GM12878 (cell line): ENCODE measurements around the gene CELF6. TPM values are rescaled to one million over a fixed set of nuclear protein-coding genes. Genes with fewer than 3 reads are reported as not detected.

Experiments
- ATAC-seq: fragments of 200-7000 bp; cut with Tn5 transposase; 3 replicates; pipeline ENCODE4 v1.9.1; 2020; ENCODE audit warnings: mild to moderate bottlenecking, moderate library complexity
- BruUV-seq: library from RNA; stranded (reverse); fragments of 400-500 nt; replicated peaks from 2 replicates; lab custom pipeline; 2021; lab: Mats Ljungman, UMichigan
- CTCF ChIA-PET: fragments of 300-600 bp; sonication (Branson Sonifier 250); formaldehyde crosslinking; extraction: SDS; loops from one replicate; lab custom pipeline; 2021; ENCODE audit warnings: inconsistent platforms; lab: Yijun Ruan, JAX
- POLR2A ChIA-PET: fragments of 350-600 bp; formaldehyde crosslinking; extraction: SDS; loops from one replicate; lab custom pipeline; 2021; ENCODE audit warnings: inconsistent platforms; lab: Charles Lee
- RAD21 ChIA-PET: fragments of 300-600 bp; sonication (Branson Sonifier 250); formaldehyde crosslinking; loops from one replicate; lab custom pipeline; 2023; ENCODE audit warnings: antibody characterized with exemption; ENCODE audit not compliant: unreplicated experiment; lab: Charles Lee
- SMC1A ChIA-PET: fragments of 300-600 bp; sonication (Branson Sonifier 250); formaldehyde crosslinking; loops from one replicate; lab custom pipeline; 2023; ENCODE audit not compliant: unreplicated experiment, uncharacterized antibody; lab: Charles Lee
- DNase-seq: peaks from one replicate; pipeline ENCODE4 v3.0.0-alpha.2; 2011; ENCODE audit warnings: low read depth, low spot score
- FAIRE-seq: peaks from 3 replicates; lab custom pipeline; 2011; peaks lifted over from hg19 to GRCh38; lab: Jason Lieb, UNC
- H2AFZ ChIP-seq: 2 replicates; pipeline ENCODE4 v1.6.0; 2011; ENCODE audit warnings: low read depth, low read length, control low read depth; ENCODE audit not compliant: control insufficient read depth
- H3K27ac ChIP-seq: 2 replicates; pipeline ENCODE4 v1.5.1; 2011; ENCODE audit warnings: control low read depth; ENCODE audit not compliant: control insufficient read depth, insufficient read depth
- H3K27me3 ChIP-seq, 2 experiments: replicated peaks in 1 of 2; 2 replicates each; pipeline versions ENCODE4 v1.6.0 to v1.6.1; 2011; ENCODE audit warnings: low read length in 1 of 2; ENCODE audit not compliant: control insufficient read depth in 2 of 2, insufficient read depth in 2 of 2
- H3K36me3 ChIP-seq, 2 experiments: 2 replicates each; pipeline ENCODE4 v1.5.1; 2011; ENCODE audit warnings: low read length in 1 of 2; ENCODE audit not compliant: control insufficient read depth in 2 of 2, insufficient read depth in 2 of 2
- H3K4me1 ChIP-seq: 2 replicates; pipeline ENCODE4 v1.6.1; 2011; ENCODE audit warnings: mild to moderate bottlenecking, low read length, moderate library complexity, mixed read lengths; ENCODE audit not compliant: control insufficient read depth, insufficient read depth
- H3K4me2 ChIP-seq: 2 replicates; pipeline ENCODE4 v1.6.0; 2011; ENCODE audit warnings: control low read depth; ENCODE audit not compliant: control insufficient read depth, insufficient read depth
- H3K4me3 ChIP-seq: fragments of 200-600 bp; sonication (generic); 2 replicates; pipeline ENCODE4 v1.5.1; 2016
- H3K79me2 ChIP-seq: 2 replicates; pipeline ENCODE4 v1.6.0; 2011; ENCODE audit warnings: low read length; ENCODE audit not compliant: control insufficient read depth, insufficient read depth
- H3K9ac ChIP-seq: 2 replicates; pipeline ENCODE4 v1.8.0; 2011; ENCODE audit warnings: low read length, control low read depth, mixed read lengths; ENCODE audit not compliant: control insufficient read depth, insufficient read depth
- H3K9me3 ChIP-seq: replicated peaks from 3 replicates; pipeline ENCODE4 v1.5.1; 2011; ENCODE audit warnings: mild to moderate bottlenecking, low read length; ENCODE audit not compliant: control insufficient read depth, insufficient read depth
- H4K20me1 ChIP-seq: 2 replicates; pipeline ENCODE4 v1.6.0; 2011; ENCODE audit not compliant: control insufficient read depth, insufficient read depth
- CHD2 ChIP-seq: IDR thresholded peaks from 2 replicates; pipeline ENCODE4 v1.6.1; 2011; ENCODE audit warnings: low read depth, low read length, improper control_type of control experiment, borderline replicate concordance
- CREB1 ChIP-seq: IDR thresholded peaks from 2 replicates; pipeline ENCODE4 v1.6.1; 2012; ENCODE audit warnings: low read depth, mild to moderate bottlenecking, inconsistent platforms
- E2F8 ChIP-seq: fragments of 450-650 bp; IDR thresholded peaks from 2 replicates; pipeline ENCODE4 v1.6.1; 2018; ENCODE audit warnings: mild to moderate bottlenecking, low read depth, moderate library complexity; ENCODE audit not compliant: partially characterized antibody
- FOXK2 ChIP-seq: fragments of 450-650 bp; IDR thresholded peaks from 2 replicates; pipeline ENCODE4 v1.6.1; 2017; ENCODE audit warnings: mild to moderate bottlenecking, moderate library complexity
- GATAD2B ChIP-seq: fragments of 450-650 bp; conservative IDR thresholded peaks from 2 replicates; pipeline ENCODE4 v1.6.1; 2017; ENCODE audit warnings: low read depth, mild to moderate bottlenecking, moderate library complexity
- PAX5 ChIP-seq: IDR thresholded peaks from 2 replicates; pipeline ENCODE4 v1.6.1; 2011; ENCODE audit warnings: low read depth, low read length, borderline replicate concordance
- PKNOX1 ChIP-seq: fragments of 450-650 bp; IDR thresholded peaks from 2 replicates; pipeline ENCODE4 v1.6.1; 2016; ENCODE audit warnings: mild to moderate bottlenecking
- RAD51 ChIP-seq: fragments of 450-650 bp; IDR thresholded peaks from 2 replicates; pipeline ENCODE4 v1.6.1; 2016; ENCODE audit warnings: moderate library complexity, mild to moderate bottlenecking, inconsistent platforms
- RBBP5 ChIP-seq: fragments of 200-600 bp; sonication (generic); conservative IDR thresholded peaks from 2 replicates; pipeline ENCODE4 v1.6.1; 2016
- SKIL ChIP-seq: fragments of 450-650 bp; IDR thresholded peaks from 2 replicates; pipeline ENCODE4 v1.6.1; 2017; ENCODE audit warnings: mild to moderate bottlenecking, low read depth, inconsistent platforms; ENCODE audit not compliant: poor library complexity, severe bottlenecking
- STAT3 ChIP-seq: IDR thresholded peaks from 2 replicates; pipeline ENCODE4 v1.6.1; 2011; ENCODE audit warnings: low read depth, low read length, improper control_type of control experiment
- WGBS: methylation state at CpG from one replicate; pipeline ENCODE4 v1.1.6; 2016; ENCODE audit warnings: low lambda C conversion rate; ENCODE audit not compliant: insufficient replicate concordance, insufficient coverage; ENCODE audit errors: missing lambda C conversion rate; 5-methylcytosine and 5-hydroxymethylcytosine counted together
- in situ Hi-C: fragments of 300-500 bp; cut with MboI; formaldehyde crosslinking; loops from 9 replicates; pipeline ENCODE4 v1.14.3; 2018; ENCODE audit warnings: mixed read lengths
- intact Hi-C: fragments of 100-400 bp; cut with micrococcal nuclease; formaldehyde crosslinking; loops from one replicate; pipeline ENCODE4 v1.14.2; 2022; ENCODE audit not compliant: unreplicated experiment
- polyA plus RNA-seq, 11 experiments: library from polyadenylated mRNA; depleted of rRNA in 4 of 11; unstranded in 6 of 11; stranded (reverse) in 5 of 11; fragments of >200 nt; fragmentation: Nextera tagmentation in 4 of 11; fragmentation: Illumina TruSeq in 1 of 11; extraction: Ambion mirVana in 4 of 11; extraction: Trizol in 1 of 11; gene quantifications; 1 replicate in 1 of 11; 2 replicates in 10 of 11; pipeline versions ENCODE4 v1.2.1 to v1.2.3, GENCODE V29; 2011 to 2016; ENCODE audit warnings: inconsistent platforms in 2 of 11, missing spikeins in 2 of 11, low read depth in 1 of 11
- total RNA-seq, 4 experiments: library from RNA; depleted of rRNA in 3 of 4; stranded (reverse); fragments of >200 nt in 3 of 4; fragmentation: Illumina TruSeq in 1 of 4; extraction: Trizol in 1 of 4; gene quantifications; 2 replicates each; pipeline versions ENCODE4 v1.2.1 to v1.2.3, GENCODE V29; 2013 to 2021

CELF6 gene
- total and polyA plus RNA-seq, 10 of the 15 experiments (the other 5 are each of a cell fraction or from before 2014, with no cell fraction given) = 0.06 to 0.54 (median 0.23) TPM; not detected in 1

GRCh38 chr15:72285402-72285801 lies 34.6 kb downstream of the CELF6 start:
- H3K9ac ChIP-seq = no peak overlapping the region
- H3K79me2 ChIP-seq = no peaks in the 10 kb centered on the region
- no peaks in the 10 kb centered on the region for H3K4me1 ChIP-seq
- no peaks in the 10 kb centered on the region for H3K9me3 ChIP-seq
- CTCF ChIA-PET = interaction anchor here (0.6 to 1.9 kb wide), 5 partner anchors 11 to 542 kb away, joined by 3 to 15 read pairs (median 4); no protein-coding TSS in a partner anchor
- no peak overlapping the region for H3K4me2 ChIP-seq
- in situ Hi-C loops (no loop called here), intact Hi-C loops (loop anchor here (5.0 kb wide), 1 partner anchor 88 kb away; the partner anchor contains the start of gene GRAMD2A)
- RAD21 ChIA-PET = interaction anchor here (0.5 to 0.8 kb wide), 2 partner anchors 9 to 85 kb away, joined by 3 read pairs; no protein-coding TSS in a partner anchor
- no peak for FAIRE-seq
- no peak overlapping the region for H3K4me3 ChIP-seq
- SMC1A ChIA-PET = interaction anchor here (1.0 to 1.6 kb wide), 3 partner anchors 11 to 84 kb away, joined by 4 to 6 read pairs (median 4); no protein-coding TSS in a partner anchor
- no peak for DNase-seq
- no peaks in the 10 kb centered on the region for H3K27me3 ChIP-seq
- ATAC-seq = no peak
- POLR2A ChIA-PET = no interaction called here
- H4K20me1 ChIP-seq = no peaks in the 10 kb centered on the region
- TF ChIP-seq CREB1 (no peak), E2F8 (no peak), STAT3 (no peak), PAX5 (no peak), FOXK2 (no peak), CHD2 (no peak), RBBP5 (no peak), GATAD2B (no peak), SKIL (no peak), RAD51 (no peak), PKNOX1 (no peak)
- no TSS peak for BruUV-seq
- H3K36me3 ChIP-seq = no peaks in the 10 kb centered on the region
- no peak overlapping the region for H2AFZ ChIP-seq
- WGBS = 43% methylated on average over 3 of the region's 3 CpGs
- H3K27ac ChIP-seq = no peak overlapping the region
